NCI-H345 treated with DMSO at 0.1 percent for 48 hours (cell line): ENCODE data around the gene USP48.
"Not testable (repeated sequence)": the region's sequence is repeated elsewhere in the genome, so short reads cannot be mapped to it uniquely, and the experiment has no call there.

Experiments
- DNase-seq: peaks from one replicate; lab custom pipeline; 2025; ENCODE audit not compliant: unreplicated experiment; lab: John Stamatoyannopoulos, UW

USP48 gene

DNA sequence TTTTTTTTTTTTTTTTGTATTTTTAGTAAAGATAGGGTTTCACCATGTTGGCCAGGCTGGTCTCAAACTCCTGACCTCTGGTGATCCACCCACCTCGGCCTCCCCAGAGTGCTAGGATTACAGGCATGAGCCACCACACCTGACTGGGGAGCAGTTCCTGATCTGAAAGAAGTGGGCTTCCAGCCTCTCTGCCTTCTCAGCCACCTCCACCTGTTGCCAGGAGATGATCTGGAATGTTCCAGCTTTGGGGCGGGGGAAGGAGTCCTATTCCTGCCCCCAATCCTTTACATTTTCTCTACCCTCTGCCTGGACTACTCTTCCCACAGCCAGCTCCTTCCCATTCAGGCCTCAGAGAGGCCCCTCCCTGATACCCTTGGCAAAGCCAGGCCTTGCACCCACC lies 141.9 kb downstream of the USP48 start:
- no peak for DNase-seq

DNA sequence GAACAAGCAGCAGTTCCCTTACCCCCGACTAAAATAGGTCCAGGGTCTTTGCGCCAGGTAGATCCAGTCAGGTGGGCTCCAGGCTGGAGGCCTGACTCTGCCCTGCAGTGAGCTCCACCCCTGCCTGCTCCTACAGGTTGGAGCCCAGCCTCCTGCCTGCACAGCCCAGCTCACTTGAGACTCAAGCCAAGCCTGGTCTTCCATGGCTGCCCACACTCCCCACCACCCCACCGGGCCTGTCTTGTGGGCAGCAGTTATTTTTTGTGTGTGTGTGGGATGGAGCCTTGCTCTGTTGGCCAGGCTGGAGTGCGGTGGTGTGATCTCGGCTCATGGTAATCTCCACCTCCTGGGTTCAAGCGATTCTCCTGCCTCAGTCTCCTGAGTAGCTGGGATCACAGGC lies 142.3 kb downstream of the USP48 start:
- DNase-seq = no peak

DNA sequence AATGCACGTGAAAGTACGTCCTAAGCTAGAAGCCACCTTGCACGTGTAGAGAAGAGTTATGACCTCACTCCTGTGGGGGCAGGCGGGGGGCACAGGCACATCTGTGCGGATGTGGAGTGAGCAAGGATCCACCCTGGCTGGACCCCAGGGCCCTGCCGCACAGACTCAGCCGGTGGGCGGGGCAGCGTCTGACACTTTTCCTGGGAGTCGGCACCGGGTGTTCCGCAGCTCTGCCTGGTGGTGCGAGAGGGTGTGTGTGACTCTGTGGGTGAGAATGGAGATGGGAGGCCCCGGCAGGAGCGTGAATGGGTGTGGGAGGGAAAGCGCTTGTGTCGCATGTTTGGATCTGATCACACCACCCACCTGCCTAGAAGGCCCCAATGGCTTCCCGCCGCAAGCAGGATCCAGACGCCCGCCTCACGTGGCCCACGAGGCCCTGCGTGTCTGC lies 143.3 kb downstream of the USP48 start:
- no peak for DNase-seq

DNA sequence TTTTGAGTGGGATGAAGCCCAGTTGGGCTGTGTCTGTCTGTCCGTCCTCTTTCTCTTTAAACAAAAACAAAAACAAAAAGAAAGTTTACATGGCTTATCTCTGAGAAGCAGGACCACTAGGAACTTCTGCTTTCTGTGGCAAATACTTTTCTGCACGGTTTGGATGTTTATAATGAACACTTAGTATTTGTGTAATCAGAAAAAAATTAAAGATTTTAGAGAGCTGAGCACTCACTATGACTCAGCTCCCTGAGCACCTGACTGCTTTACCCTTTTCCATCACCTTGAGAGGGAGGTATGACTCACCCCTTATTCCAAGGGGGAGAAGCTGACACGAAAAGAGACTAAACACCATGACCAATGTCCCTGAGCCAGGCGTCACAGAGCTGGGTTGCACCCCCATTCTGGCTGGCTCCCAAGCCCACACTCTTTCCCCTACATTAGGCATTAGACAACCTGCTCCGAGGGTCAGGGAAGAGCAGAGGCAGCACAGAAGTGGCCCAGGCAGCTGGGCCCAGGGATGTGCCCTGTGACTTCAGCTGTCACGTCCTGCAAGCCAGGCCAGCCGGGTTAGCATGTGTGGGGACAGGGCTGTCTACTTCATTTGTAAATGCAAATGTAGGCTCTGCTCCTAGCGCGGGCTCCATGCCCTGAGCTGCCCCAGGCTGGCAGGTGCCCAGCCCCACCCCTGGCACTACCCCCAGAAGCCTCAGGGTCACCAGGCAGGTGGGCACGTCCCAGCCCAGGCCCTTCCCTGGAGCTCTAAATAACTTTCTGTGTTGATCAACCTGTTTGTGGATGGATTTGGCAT lies 144.2 kb downstream of the USP48 start:
- no peak for DNase-seq

DNA sequence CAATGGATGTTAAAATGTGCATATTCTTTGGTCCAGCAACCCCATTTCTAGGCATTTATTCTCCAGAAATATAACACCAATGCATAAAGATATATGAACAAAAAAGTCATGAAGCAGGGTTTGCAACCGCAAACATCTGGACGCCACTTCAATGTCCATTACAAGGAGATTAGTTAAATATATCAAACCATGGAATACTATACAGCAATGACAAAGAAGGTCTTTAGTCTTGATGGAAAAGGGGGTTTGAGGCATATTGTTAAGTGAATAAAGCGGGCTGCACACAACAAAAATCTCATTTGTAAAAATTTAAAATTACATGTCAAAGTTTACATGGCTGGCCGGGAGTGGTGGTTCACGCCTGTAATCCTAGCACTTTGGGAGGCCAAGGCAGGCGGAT lies 145.4 kb downstream of the USP48 start:
- no peak for DNase-seq

DNA sequence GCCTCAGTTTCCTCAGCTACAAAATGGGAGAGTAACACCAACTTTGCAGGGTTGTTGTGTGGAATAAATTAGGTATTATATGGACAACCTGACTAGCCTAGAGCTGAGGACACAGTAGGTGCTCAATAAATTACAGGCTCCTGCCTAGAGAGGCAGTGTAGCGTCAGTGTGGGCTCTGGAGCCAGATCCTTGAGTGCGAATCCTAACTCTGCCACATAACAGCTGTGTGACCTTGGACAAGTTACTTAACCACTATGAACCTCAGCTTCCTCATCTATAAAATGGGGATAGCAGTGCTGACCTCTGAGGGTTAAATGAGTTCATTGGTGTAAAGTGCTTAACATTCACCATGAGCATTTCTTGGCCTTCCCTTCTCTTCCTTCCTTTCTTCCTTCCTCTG lies 146.9 kb downstream of the USP48 start:
- DNase-seq = no peak

DNA sequence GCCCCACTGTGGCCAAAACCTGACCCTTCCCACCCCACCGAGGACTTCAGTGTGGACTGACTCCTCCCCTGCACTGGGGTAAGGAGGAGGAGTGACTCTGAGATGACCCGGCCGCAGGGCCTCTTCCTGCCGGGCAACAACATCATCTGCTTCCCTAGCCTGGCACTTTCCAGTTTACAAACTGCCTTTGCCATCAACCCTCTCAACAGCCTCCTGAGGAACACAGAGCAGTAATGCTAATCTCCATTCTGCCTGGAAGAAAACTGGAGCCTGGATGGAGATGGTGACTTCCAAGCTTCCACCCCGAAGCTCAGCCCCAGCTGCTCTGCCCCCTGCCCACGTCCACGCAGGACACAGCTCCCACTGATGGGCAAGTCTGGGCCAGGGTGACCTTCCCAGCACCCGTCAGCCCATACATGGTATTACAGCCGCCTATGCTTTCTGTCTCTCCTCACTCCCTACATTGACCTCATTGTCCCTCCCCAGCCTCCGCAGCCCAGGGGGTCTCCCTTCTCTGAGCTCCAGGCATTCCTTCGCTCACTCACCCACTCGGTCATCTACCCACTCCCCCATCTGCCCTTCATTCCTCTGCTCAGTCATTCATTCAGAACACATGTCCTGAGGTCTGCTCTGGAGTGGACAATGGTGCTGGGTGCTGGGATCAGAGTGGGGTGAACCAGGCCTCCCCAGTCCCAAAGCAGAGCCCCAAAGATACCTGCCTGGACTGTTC lies 148.0 kb downstream of the USP48 start:
- no peak for DNase-seq

DNA sequence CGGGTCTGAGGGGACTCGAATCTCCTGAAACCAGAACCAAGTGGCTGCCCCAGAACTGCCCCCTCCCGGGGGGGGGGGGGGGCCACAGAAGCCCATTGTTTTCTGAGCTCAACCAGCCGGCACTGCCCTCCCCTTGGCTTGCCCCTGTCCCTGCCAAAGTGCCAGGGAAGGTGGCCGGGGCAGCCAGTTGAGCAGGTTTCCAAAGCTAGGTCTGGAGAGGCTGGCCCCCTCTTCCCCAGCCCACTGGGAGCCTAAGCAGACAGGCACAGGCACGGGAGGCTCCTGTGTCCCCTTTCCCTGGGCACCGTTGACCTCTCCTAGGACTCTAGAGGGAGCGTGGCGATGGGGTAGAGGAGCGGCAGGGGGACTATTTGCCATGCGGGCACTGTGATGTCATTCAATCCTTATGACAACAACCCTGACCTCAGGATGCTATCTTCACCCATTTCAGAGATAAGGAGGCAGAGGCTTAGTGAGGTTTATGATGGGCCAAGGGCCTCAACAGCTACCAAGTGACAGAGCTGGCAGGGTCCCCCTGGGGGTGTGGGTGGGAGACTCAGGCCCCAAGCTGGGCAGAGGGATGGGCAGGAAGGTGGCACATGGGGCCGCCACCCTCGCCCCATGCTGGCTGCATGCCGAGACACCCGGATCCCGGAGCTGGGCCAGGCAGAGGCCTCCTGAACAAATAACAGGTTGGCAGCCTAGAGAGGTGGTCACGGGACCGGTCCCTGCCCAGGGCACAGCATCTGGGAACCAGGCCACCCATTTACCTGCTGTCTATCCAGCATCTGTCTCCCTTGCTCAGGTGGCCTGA lies 148.8 kb downstream of the USP48 start:
- DNase-seq = no peak

DNA sequence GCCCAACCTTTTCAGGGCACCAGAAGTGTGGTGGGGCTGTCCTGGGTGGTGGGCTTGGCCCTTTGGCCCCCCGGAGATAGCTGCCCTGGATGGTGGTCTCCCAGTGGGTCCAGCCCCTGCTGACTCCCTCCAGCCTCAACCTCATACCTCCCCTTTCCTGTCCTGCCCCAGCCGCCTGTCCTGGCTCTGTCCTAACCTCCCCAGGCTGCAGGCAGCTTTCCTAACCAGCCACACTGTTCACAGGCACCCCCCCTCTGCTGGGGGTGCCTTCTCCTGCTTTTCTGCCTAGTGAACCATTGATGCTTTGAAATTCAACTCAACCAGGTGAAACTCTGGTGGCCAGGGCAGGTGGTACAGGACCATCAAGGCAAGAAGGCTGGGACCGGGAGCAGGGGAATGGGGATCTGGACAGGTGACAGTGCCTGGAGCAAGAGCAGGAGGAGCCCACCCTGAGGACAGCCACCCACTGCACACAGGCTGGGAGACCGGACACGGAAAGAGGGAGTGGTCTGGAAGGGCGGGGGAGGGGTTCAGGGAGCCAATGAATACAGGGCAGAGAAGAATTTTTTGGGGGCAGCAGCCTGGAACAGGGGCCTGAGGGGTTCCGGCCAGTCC lies 149.7 kb downstream of the USP48 start:
- no peak for DNase-seq

DNA sequence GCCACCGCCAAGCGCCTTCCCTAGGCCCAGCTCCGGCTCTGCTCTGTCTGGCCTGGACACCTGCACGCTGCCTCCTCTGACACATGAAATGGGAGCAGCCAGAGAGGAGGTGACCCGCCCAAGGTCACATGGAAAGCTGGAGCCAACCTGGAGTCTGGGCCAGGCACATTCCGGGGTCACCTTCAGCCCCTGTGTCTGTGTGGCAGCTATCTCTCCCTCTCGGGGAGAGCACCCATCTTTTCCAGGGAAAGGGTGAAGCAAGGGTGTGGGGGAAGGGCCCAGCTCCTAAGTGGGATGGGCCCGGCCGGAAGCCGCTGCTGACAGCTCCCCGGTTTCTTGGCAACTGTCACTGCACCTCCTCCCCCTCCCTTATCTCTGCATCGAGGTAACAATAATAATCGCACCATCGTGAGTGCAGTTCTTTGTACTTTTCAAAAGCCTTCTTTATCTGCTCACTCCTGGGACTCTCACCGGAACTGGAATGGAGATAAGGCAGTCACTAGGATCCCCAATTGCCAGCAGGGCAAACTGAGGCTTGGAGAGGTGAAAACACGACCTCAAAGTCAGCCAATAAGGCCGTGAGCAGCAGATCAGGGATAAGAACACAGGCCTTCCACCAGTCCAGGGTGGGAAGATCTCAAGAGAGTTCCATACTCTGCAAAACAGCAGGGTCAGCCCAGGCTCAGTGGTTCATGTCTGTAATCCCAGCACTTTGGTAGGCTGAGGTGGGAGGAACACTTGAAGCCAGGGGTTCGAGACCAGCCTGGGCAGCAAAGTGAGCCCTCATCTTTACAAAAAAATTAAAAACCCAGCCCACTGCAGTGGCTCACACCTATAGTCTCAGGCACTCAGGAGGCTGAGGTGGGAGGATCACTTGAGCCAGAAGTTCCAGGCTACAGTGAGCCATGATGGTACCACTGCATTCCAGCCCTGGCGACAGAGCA lies 150.7 kb downstream of the USP48 start:
- no peak for DNase-seq

DNA sequence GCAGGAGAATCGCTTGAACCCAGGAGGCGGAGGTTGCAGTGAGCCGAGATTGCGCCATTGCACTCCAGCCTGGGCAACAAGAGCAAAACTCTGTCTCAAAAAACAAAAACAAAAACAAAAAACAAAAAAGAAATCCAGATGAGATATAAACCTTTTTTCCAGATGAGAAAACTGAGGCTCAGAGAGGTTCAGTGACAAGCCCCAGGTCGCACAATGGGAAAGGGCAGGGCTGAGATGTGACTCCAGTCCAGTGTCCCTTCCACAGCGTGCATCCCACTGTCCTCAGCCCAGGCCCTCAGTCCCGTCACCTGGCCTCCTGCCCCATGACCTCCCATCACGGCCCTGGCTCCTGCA lies 151.4 kb downstream of the USP48 start:
- DNase-seq = not testable (repeated sequence)

DNA sequence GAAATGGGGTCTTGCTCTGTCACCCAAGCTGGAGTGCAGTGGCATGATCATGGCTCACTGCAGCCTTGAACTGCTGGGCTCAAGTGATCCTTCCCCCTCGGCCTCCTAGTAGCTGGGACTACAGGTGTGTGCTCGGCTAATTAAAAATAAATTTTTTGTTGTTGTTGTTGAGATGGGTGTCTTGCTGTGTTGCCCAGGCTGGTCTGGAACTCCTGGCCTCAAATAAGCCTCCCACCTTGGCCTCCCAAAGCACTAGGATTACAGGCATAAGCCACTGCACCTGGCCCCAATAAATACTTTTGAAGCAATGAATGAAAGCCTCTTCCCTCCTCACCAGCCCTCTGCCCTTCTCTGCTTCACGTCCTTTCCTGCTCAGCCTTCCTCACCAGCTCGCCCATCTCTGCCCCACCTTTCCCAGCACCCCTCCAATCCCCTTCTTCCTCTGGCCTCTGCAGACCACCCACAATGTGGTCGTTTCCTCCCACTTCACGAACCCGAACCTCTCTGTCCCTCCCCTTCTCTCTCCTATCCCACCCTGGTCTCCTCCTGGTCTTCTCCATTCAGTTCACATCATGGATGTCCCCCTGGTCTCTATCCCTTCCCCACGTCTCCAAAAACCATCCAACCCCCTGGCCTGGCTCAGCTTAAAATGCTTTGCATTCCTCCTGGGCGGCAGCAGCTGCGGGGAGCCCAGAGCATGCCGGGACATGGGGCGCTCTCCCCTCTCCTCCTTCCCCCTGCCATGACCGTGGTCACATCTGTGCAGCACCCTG lies 152.2 kb downstream of the USP48 start:
- DNase-seq = no peak

DNA sequence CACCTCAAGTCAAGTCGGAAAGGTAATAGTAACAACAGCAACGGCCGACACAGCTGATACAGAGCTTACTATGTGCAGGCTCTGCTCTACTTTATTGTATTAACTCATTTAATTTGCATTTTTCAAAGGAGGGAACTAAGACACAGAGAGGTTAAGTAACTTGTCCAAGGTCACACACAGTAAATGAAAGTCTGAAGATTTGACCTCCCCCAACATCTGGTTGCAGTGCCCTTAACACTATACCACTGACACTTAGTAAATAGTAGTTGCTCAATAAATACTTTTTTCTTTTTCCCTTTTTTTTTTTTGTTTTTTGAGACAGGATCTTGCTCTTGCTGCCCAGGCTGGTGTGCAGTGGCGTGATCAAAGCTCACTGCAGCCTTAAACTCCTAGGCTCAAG lies 153.0 kb downstream of the USP48 start:
- DNase-seq = no peak

DNA sequence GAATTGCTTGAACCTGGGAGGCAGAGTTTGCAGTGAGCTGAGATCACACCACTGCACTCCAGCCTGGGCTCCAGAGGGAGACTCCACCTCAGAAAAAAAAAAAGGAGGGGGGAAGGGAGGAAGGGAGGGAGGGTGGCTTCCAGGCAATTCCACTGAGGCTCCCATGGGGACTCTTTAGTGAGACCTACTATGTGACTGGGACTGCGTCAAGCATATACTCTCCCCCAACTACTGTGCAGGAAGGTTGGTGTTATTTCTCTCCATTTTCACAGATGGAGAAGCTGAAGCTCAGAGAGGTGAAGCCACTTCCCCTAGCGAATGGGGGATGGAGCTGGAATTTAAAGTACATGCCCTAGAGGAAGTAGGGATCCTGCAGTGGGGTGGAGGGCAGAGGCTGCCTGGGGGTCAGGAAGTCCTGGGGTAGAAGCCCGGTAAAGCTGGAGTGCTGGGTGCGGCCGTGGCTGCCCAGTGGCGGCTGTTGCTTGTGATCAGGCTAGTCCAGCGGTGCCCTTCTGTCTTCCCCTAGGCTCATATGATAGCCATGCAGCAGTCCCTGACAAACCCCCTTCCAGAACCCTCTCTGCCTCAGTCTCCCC lies 154.1 kb downstream of the USP48 start:
- no peak for DNase-seq
